PFSK-1 (cell line): ENCODE results near the gene ERC2.

Source experiments
- POLR2AphosphoS5 ChIP-seq: IDR thresholded peaks from 2 replicates; pipeline ENCODE4 v1.6.1; 2012; ENCODE audit warnings: low read depth, mild to moderate bottlenecking, control low read depth, low read length, moderate library complexity
- TAF1 ChIP-seq: IDR thresholded peaks from 2 replicates; pipeline ENCODE4 v1.6.1; 2012; ENCODE audit warnings: low read length, control low read depth, borderline replicate concordance; ENCODE audit not compliant: insufficient read depth

DNA sequence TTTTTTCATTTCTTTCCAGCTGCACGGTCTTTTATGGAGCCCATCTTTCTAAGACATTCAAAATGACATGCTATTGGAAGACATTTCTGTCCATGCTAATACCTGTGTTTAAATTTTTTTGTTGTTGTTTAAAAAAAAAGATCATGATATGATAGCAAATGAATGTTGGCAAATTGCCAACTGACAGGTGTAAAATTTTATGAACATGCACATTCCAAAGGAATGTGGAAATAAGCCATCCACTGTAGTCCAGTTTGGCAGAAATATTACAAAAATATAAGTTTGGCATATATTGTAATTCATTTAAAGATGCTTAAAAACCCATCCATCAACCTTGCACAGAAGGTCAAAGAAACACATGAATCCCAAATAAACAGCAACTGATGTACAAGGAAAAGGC, 905.6 kb downstream of the ERC2 start:
- no peak for TF ChIP-seq POLR2AphosphoS5
- no peak for TF ChIP-seq TAF1
